ENCODE results near the gene DSC1. TPM values are rescaled to one million over a fixed set of nuclear protein-coding genes. Genes with fewer than 3 reads are reported as not detected.

The DSC1 gene
- total and polyA plus RNA-seq, 2 of the 8 experiments (the other 6 are each of a cell fraction or from before 2014, with no cell fraction given) = 0.02 TPM; not detected in 1

DNA sequence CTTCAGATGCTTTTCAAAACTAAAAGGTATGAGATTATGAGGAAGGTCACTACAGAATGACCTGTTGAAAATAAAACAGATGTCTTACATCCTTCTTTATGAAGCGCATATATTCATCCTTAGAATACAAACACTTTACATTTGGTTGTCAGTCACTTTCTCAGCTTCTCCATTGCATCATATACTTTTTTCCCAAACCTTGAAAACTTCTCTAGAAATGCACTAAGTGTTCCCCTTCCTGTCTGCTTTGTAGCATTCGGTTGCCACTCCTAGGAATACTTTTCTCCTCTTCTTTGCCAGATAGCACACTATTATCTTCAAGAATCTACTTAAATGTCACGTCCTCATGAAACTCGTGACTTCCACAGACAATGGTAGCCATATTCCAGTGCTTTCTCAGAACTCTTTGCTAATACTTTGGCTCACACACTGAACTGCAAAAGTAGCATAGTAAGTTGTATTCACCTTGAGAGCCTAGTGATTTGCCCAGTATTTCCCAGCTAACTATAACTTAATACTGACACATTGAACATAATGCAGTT, 27.6 kb downstream of the DSC1 start (continued):
- TF ChIP-seq CBX5 (IDR thresholded peaks at IDR 0.05; ENCODE audit: low read depth, low read length) = no peak
- TF ChIP-seq POLR2AphosphoS5 (IDR thresholded peaks at IDR 0.05; ENCODE audit: low read depth, low read length) = no peak
- TF ChIP-seq, protein P1, sequence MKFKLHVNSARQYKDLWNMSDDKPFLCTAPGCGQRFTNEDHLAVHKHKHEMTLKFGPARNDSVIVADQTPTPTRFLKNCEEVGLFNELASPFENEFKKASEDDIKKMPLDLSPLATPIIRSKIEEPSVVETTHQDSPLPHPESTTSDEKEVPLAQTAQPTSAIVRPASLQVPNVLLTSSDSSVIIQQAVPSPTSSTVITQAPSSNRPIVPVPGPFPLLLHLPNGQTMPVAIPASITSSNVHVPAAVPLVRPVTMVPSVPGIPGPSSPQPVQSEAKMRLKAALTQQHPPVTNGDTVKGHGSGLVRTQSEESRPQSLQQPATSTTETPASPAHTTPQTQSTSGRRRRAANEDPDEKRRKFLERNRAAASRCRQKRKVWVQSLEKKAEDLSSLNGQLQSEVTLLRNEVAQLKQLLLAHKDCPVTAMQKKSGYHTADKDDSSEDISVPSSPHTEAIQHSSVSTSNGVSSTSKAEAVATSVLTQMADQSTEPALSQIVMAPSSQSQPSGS (IDR thresholded peaks at IDR 0.05; ENCODE audit: low read length) = no peak
- TF ChIP-seq SAP30 (IDR thresholded peaks at IDR 0.05; ENCODE audit: insufficient read depth, insufficient replicate concordance, low read length) = no peak
- no peak for TF ChIP-seq GTF2F1 (IDR thresholded peaks at IDR 0.05; ENCODE audit: borderline replicate concordance, low read depth, low read length)
